GM23338 (cell line): Measurements from ENCODE around the gene EEF2. TPM values are rescaled to one million over a fixed set of nuclear protein-coding genes. Genes with fewer than 3 reads are reported as not detected.

ENCODE experiments used
- ATAC-seq: fragments of 200-7000 bp; cut with Tn5 transposase; 3 replicates; pipeline ENCODE4 v1.9.1; 2020
- DNase-seq: peaks from one replicate; pipeline ENCODE4 v3.0.0-alpha.2; 2015; ENCODE audit warnings: low spot score
- H2AFZ ChIP-seq: fragments of 200-600 bp; sonication (generic); 2 replicates; pipeline ENCODE4 v1.8.0; 2016; ENCODE audit warnings: antibody characterized with exemption, mild to moderate bottlenecking, moderate library complexity
- H3F3A ChIP-seq: fragments of 200-600 bp; sonication (generic); replicated peaks from 2 replicates; pipeline ENCODE4 v1.8.0; 2017; ENCODE audit warnings: antibody characterized with exemption, mixed run types, low read depth
- H3K27ac ChIP-seq: fragments of 200-600 bp; sonication (generic); 2 replicates; pipeline ENCODE4 v1.6.1; 2016; ENCODE audit warnings: low read depth
- H3K27me3 ChIP-seq: fragments of 200-600 bp; sonication (generic); 2 replicates; pipeline ENCODE4 v1.8.0; 2016; ENCODE audit warnings: mild to moderate bottlenecking, mixed run types, moderate library complexity; ENCODE audit not compliant: insufficient read depth
- H3K36me3 ChIP-seq: fragments of 200-600 bp; sonication (generic); 2 replicates; pipeline ENCODE4 v1.8.0; 2016; ENCODE audit warnings: mild to moderate bottlenecking; ENCODE audit not compliant: insufficient read depth
- H3K4me1 ChIP-seq: fragments of 200-600 bp; sonication (generic); 2 replicates; pipeline ENCODE4 v1.8.0; 2016; ENCODE audit warnings: mild to moderate bottlenecking, moderate library complexity; ENCODE audit not compliant: insufficient read depth
- H3K4me2 ChIP-seq: fragments of 200-600 bp; sonication (generic); 2 replicates; pipeline ENCODE4 v1.7.1; 2017; ENCODE audit warnings: mixed run types
- H3K4me3 ChIP-seq: fragments of 200-600 bp; sonication (generic); 2 replicates; pipeline ENCODE4 v1.6.1; 2016; ENCODE audit warnings: mixed run types
- H3K79me2 ChIP-seq: fragments of 200-600 bp; sonication (generic); replicated peaks from 2 replicates; pipeline ENCODE4 v1.8.0; 2017; ENCODE audit warnings: mild to moderate bottlenecking; ENCODE audit not compliant: insufficient read depth
- H3K9me2 ChIP-seq: fragments of 200-600 bp; sonication (generic); 2 replicates; pipeline ENCODE4 v1.8.0; 2017; ENCODE audit not compliant: insufficient read depth
- H4K20me1 ChIP-seq: fragments of 200-600 bp; sonication (generic); replicated peaks from 2 replicates; pipeline ENCODE4 v1.8.0; 2017; ENCODE audit warnings: mild to moderate bottlenecking; ENCODE audit not compliant: insufficient read depth
- H3K27ac Mint-ChIP-seq: 2 replicates; pipeline ENCODE4 v1.8.0; 2020; ENCODE audit warnings: inconsistent platforms, mild to moderate bottlenecking, moderate library complexity, mixed read lengths
- H3K27me3 Mint-ChIP-seq: 3 replicates; pipeline ENCODE4 v1.8.0; 2022; ENCODE audit warnings: low read depth, mild to moderate bottlenecking, moderate library complexity, mixed read lengths, inconsistent platforms; ENCODE audit not compliant: insufficient read depth, poor library complexity
- H3K36me3 Mint-ChIP-seq: 3 replicates; pipeline ENCODE4 v1.8.0; 2021; ENCODE audit warnings: low read depth, mild to moderate bottlenecking, inconsistent platforms, moderate library complexity, mixed read lengths
- H3K4me1 Mint-ChIP-seq: 3 replicates; pipeline ENCODE4 v1.8.0; 2020; ENCODE audit warnings: mild to moderate bottlenecking, inconsistent platforms, mixed read lengths
- H3K4me3 Mint-ChIP-seq: 3 replicates; pipeline ENCODE4 v1.8.0; 2021; ENCODE audit warnings: moderate library complexity, mild to moderate bottlenecking, inconsistent platforms, mixed read lengths
- H3K9me3 Mint-ChIP-seq: 3 replicates; pipeline ENCODE4 v1.8.0; 2020; ENCODE audit warnings: moderate library complexity, mild to moderate bottlenecking, inconsistent platforms, mixed read lengths
- CREB1 ChIP-seq: fragments of 250-450 bp; sonication (Bioruptor Pico); IDR thresholded peaks from 2 replicates; pipeline ENCODE4 v1.5.0; 2020; ENCODE audit warnings: low read depth, mild to moderate bottlenecking, moderate library complexity
- EZH2phosphoT487 ChIP-seq: fragments of 200-600 bp; sonication (generic); IDR thresholded peaks from one replicate; pipeline ENCODE4 v1.8.1; 2018; ENCODE audit warnings: antibody characterized with exemption; ENCODE audit not compliant: unreplicated experiment
- JUNB ChIP-seq: IDR thresholded peaks from one replicate; pipeline ENCODE4 v1.6.1; 2016; ENCODE audit warnings: antibody characterized with exemption; ENCODE audit not compliant: unreplicated experiment
- NANOG ChIP-seq: IDR thresholded peaks from 2 replicates; pipeline ENCODE4 v1.6.1; 2016; ENCODE audit warnings: antibody characterized with exemption, borderline replicate concordance
- REST ChIP-seq: IDR thresholded peaks from one replicate; pipeline ENCODE4 v1.6.1; 2018; ENCODE audit warnings: antibody characterized with exemption; ENCODE audit not compliant: unreplicated experiment
- STAT1 ChIP-seq: IDR thresholded peaks from one replicate; pipeline ENCODE4 v1.6.1; 2016; ENCODE audit warnings: antibody characterized with exemption; ENCODE audit not compliant: unreplicated experiment
- ZNF114 ChIP-seq: fragments of 250-450 bp; sonication (Bioruptor Pico); IDR thresholded peaks from 2 replicates; pipeline ENCODE4 v1.5.0; 2020; ENCODE audit warnings: mild to moderate bottlenecking, moderate library complexity
- ZNF462 ChIP-seq: fragments of 250-450 bp; sonication (Bioruptor Pico); IDR thresholded peaks from 2 replicates; pipeline ENCODE4 v1.5.0; 2020; ENCODE audit warnings: mild to moderate bottlenecking, moderate library complexity
- polyA plus RNA-seq: library from polyadenylated mRNA; unstranded; fragments of >200 nt; fragmentation: Nextera tagmentation; extraction: Ambion mirVana; gene quantifications from 2 replicates; pipeline ENCODE4 v1.2.1, GENCODE V29; 2016
- total RNA-seq: library from RNA; depleted of rRNA; stranded (reverse); fragments of >200 nt; shearing (Covaris generic); gene quantifications from 2 replicates; pipeline ENCODE4 v1.2.3, GENCODE V29; 2014

EEF2 gene
- total and polyA plus RNA-seq, 2 experiments from 2014 or later: 772 to 2,987 TPM

- TF ChIP-seq REST (no peak), EZH2phosphoT487 (no peak), ZNF114 (CRISPR knock-in tag) (no peak), NANOG (no peak)
Observed at GRCh38 chr19:3936506-3937442, 48.5 kb downstream of the EEF2 start (continued).

GRCh38 chr19:3932931-3933810 lies 52.1 kb downstream of the EEF2 start, which contains the start of gene NMRK2:
TSS of gene NMRK2 (plus strand) at chr19:3933069. CDS start at chr19:3933672, 603 bp downstream.
- peak within 1 kb of the TSS; percentile 88 for H3K4me2 ChIP-seq
- Mint-ChIP-seq H3K4me1 (no peaks in the 10 kb centered on the region), H3K27me3 (peaks cover 9% of the 10 kb centered on the region), H3K36me3 (no peaks in the 10 kb centered on the region), H3K27ac (peak within 1 kb of the TSS; percentile 92), H3K4me3 (peak within 1 kb of the TSS; percentile 84), H3K9me3 (no peaks in the 10 kb centered on the region; the same call in 2 of the 3 replicates)
- peak within 1 kb of the TSS; percentile 94 for H3K27ac ChIP-seq
- no peaks in the 10 kb centered on the region; the same call in 1 of the 2 replicates for H3K4me1 ChIP-seq
- no peaks in the 10 kb centered on the region for H3F3A ChIP-seq
- no peaks in the 10 kb centered on the region for H3K36me3 ChIP-seq
- H4K20me1 ChIP-seq: no peaks in the 10 kb centered on the region
- no peaks in the 10 kb centered on the region for H3K9me2 ChIP-seq
- ATAC-seq: peak; percentile 80
- peak; percentile 92 for DNase-seq
- H3K79me2 ChIP-seq: peaks cover 12% of the 10 kb centered on the region
- peak within 1 kb of the TSS; percentile 86 for H3K4me3 ChIP-seq
- peak within 1 kb of the TSS; percentile 89; the same call in 1 of the 2 replicates for H2AFZ ChIP-seq
- H3K27me3 ChIP-seq: no peaks in the 10 kb centered on the region
- TF ChIP-seq ZNF462 (CRISPR knock-in tag) (no peak), REST (no peak), JUNB (no peak), STAT1 (no peak), CREB1 (CRISPR knock-in tag) (no peak)
